IgD-negative memory B cell (primary cell): ENCODE data around the gene PFN2. TPM values are rescaled to one million over a fixed set of nuclear protein-coding genes. Genes with fewer than 3 reads are reported as not detected.
A peak's percentile ranks its signal among the peaks of the same experiment; 100 is the strongest.
"Not testable (repeated sequence)": the region's sequence is repeated elsewhere in the genome, so short reads cannot be mapped to it uniquely, and the experiment has no call there.

ENCODE experiments used
- H3K27ac Mint-ChIP-seq, 3 donors: one replicate each; pipeline ENCODE4 v1.8.0; 2020 to 2022; ENCODE audit warnings: mild to moderate bottlenecking in 3 of 3, mixed read lengths in 3 of 3, moderate library complexity in 1 of 3
- H3K27me3 Mint-ChIP-seq: one replicate; pipeline ENCODE4 v1.8.0; 2021; ENCODE audit warnings: mixed read lengths
- H3K36me3 Mint-ChIP-seq: one replicate; pipeline ENCODE4 v1.8.0; 2020; ENCODE audit warnings: mild to moderate bottlenecking, mixed read lengths
- H3K4me1 Mint-ChIP-seq, 3 donors: one replicate each; pipeline ENCODE4 v1.8.0; 2020 to 2022; ENCODE audit warnings: mixed read lengths in 3 of 3, mild to moderate bottlenecking in 1 of 3
- H3K4me3 Mint-ChIP-seq, 4 donors: one replicate each; pipeline ENCODE4 v1.8.0; 2020 to 2022; ENCODE audit warnings: mild to moderate bottlenecking in 4 of 4, mixed read lengths in 4 of 4, moderate library complexity in 3 of 4
- H3K9me3 Mint-ChIP-seq, 3 donors: one replicate each; pipeline ENCODE4 v1.8.0; 2020 to 2021; ENCODE audit warnings: mixed read lengths in 3 of 3, mild to moderate bottlenecking in 1 of 3
- polyA plus RNA-seq: library from polyadenylated mRNA; unstranded; fragments of 300-500 nt; fragmentation: Illumina TruSeq; gene quantifications from one replicate; pipeline ENCODE4 v1.2.3, GENCODE V29; 2021

PFN2 gene
- polyA plus RNA-seq, 1 donor from 2014 or later: 2.8 TPM

DNA sequence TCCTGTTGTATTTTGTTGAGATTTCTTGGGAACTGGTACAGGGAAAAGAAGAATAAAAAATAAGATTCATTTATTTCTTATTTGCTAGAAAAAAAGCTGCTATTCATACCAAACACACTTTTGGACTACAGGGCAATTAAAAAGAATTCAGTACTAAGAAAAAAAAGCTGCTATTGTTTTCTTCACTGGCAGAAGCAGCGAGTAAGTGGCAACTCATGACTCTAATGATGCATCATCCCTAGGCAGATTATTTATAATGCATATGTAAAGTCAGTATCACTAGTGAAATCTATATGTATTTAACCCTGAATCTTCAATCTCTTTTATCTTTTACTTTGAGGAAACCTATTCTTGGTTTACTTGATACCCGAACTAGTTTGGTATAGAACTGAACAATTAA lies 15.2 kb downstream of the PFN2 start:
- H3K4me1 Mint-ChIP-seq: peaks cover 12 to 17% (median 13%) of the 10 kb centered on the region in 3 donors
- H3K9me3 Mint-ChIP-seq: no peaks in the 10 kb centered on the region
- H3K4me3 Mint-ChIP-seq: no peak overlapping the region
- H3K27ac Mint-ChIP-seq: no peak overlapping the region
- no peaks in the 10 kb centered on the region for H3K27me3 Mint-ChIP-seq
- peaks cover 6% of the 10 kb centered on the region for H3K36me3 Mint-ChIP-seq

DNA sequence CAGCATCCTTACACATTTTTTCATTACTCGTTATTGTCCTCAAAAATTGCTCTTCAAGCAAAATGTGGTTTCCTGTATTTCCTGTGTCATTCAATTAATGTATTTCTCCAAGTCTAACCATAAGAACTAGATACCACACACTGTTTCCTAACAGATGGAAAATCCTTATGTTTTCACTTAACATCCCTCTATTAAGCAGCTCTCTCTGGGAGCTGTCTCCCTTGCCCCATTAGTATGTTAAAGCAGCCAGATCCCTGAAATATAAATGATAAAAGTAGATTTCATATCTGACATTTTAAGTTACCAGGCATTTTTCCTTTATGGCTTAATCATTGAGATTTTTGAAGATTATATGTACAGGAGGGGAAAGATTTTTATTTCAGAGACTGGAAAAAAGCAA lies 15.9 kb downstream of the PFN2 start:
- no peak overlapping the region for H3K4me3 Mint-ChIP-seq
- H3K27me3 Mint-ChIP-seq: no peaks in the 10 kb centered on the region
- peak overlapping the region in 1 of 3 donors; percentile 0 for H3K27ac Mint-ChIP-seq
- peaks cover 10% of the 10 kb centered on the region for H3K36me3 Mint-ChIP-seq
- H3K9me3 Mint-ChIP-seq: no peaks in the 10 kb centered on the region
- H3K4me1 Mint-ChIP-seq: peaks cover 12 to 17% (median 13%) of the 10 kb centered on the region in 3 donors

DNA sequence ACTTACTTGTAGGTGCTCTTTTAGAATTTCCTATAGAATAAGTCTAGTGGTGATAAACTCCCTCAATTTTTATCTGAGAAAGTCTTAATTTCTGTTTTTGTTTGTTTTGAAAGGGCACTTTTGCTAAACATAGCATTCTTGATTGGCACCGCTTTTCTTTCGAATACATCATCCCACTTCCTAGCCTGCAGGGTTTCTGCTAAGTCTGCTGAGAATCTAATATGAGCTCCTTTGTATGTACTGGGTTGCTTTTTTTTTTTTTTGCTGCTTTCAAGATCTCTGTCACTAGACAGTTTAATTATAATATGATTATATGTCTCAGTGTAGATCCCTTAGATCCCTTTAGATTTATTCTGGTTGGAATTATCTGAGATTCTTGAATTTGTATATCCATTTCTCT lies 21.5 kb downstream of the PFN2 start:
- Mint-ChIP-seq H3K4me1 (peaks cover 6 to 20% (median 12%) of the 10 kb centered on the region in 3 donors), H3K36me3 (peaks cover 18% of the 10 kb centered on the region), H3K27ac (no peak overlapping the region)

DNA sequence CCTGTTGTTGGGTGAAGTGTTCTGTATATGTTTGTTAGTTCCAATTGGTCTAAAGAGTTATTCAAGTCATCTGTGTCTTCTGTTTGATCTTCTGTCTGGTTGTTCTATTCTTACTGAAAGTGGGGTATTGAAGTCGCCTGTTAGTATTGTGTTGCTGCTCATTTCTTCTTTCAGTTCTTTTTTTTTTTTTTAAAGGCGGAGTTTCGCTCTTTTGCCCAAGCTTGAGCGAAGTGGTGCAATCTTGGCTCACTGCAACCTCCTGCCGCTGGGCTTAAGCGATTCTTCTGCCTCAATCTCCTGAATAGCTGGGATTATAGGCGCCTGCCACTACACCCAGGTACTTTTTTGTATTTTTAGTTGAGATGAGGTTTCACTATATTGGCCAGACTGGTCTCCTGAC lies 23.5 kb downstream of the PFN2 start:
- Mint-ChIP-seq H3K27ac (no peak overlapping the region), H3K36me3 (peaks cover 25% of the 10 kb centered on the region), H3K4me1 (peaks cover 5 to 18% (median 10%) of the 10 kb centered on the region in 3 donors), H3K4me3 (no peak overlapping the region), H3K9me3 (peaks cover 0 to 3% (median 2%) of the 10 kb centered on the region in 3 donors), H3K27me3 (no peaks in the 10 kb centered on the region)

More for the DNA sequence above, 21.5 kb downstream of the PFN2 start:
- no peaks in the 10 kb centered on the region for H3K27me3 Mint-ChIP-seq
- H3K4me3 Mint-ChIP-seq: no peak overlapping the region
- no peaks in the 10 kb centered on the region for H3K9me3 Mint-ChIP-seq

DNA sequence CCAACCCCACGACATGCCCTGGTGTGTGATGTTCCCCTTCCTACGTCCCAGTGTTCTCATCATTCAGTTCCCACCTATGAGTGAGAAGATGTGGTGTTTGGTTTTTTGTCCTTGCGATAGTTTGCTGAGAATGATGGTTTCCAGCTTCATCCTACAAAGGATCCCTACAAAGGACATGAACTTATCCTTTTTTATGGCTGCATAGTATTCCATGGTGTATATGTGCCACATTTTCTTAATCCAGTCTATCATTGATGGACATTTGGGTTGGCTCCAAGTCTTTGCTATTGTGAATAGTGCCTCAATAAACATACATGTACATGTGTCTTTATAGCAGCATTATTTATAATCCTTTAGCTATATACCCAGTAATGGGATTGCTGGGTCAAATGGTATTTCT lies 26.7 kb downstream of the PFN2 start:
- H3K36me3 Mint-ChIP-seq: peaks cover 18% of the 10 kb centered on the region
- H3K4me1 Mint-ChIP-seq: peaks cover 2 to 22% (median 11%) of the 10 kb centered on the region in 3 donors
- H3K4me3 Mint-ChIP-seq, H3K27ac Mint-ChIP-seq, H3K9me3 Mint-ChIP-seq, H3K27me3 Mint-ChIP-seq: not testable (repeated sequence)

DNA sequence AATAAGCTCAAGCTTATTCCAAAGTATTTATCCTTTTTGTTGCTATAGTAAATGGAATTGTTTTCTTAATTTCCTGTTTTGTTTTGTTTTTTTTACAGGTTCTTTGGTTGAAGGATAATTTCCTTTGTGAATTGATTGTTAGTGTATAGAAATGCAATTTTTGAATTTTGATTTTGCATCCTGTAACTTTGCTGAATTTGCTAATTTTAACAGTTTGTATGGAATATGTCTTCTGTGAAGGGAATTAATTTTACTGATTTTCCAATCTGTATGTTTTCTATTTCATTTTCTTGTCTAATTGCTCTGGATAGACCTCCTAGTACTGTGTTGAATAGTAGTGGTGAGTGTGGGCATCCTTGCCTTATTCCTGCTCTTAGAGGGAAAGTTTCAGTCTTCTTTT lies 28.3 kb downstream of the PFN2 start:
- Mint-ChIP-seq H3K36me3 (peaks cover 19% of the 10 kb centered on the region), H3K27me3 (no peaks in the 10 kb centered on the region), H3K4me1 (peaks cover 0 to 18% (median 11%) of the 10 kb centered on the region in 3 donors), H3K4me3 (no peak overlapping the region), H3K27ac (no peak overlapping the region), H3K9me3 (peaks cover 0 to 6% (median 3%) of the 10 kb centered on the region in 3 donors)

DNA sequence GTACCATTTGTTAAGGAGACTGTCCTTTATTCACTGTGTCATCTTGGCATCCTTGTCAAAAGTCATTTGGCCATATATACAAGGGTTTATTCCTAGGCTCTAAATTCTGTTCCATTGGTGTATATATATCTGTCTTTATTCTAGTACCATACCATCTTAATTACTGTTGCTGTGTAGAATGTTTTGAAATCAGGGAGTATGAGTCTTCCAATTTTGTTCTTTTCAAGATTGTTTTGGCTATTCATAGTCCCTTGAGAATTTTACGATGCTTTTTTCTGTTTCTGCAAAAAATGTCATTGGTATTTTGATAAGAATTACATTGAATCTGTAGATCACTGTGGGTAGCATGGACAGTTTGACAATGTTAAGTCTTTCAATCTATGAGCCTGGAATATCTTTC lies 28.7 kb downstream of the PFN2 start:
- Mint-ChIP-seq H3K27me3 (no peaks in the 10 kb centered on the region), H3K27ac (no peak overlapping the region), H3K36me3 (peaks cover 19% of the 10 kb centered on the region), H3K9me3 (peaks cover 0 to 6% (median 3%) of the 10 kb centered on the region in 3 donors), H3K4me1 (peaks cover 0 to 15% (median 13%) of the 10 kb centered on the region in 3 donors), H3K4me3 (no peak overlapping the region)

DNA sequence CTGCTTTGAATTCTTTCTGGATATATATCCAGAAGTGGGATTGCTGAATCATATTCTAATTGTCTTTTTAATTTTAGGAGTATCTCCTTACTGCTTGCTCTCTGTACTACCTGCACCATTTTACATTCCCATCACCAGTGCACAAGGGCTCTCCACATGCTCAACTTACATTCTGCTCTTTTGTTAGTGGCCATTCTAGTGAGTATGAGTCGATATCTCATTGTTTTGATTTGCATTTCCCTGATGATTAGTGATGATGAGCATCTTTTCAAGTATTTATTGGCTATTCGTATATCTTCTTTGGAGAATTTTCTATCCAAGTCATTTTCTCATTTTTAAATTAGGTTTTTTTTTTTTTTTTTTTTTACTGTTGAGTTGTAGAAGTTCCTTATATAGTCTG lies 29.5 kb downstream of the PFN2 start:
- no peaks in the 10 kb centered on the region for H3K27me3 Mint-ChIP-seq
- no peak overlapping the region for H3K27ac Mint-ChIP-seq

DNA sequence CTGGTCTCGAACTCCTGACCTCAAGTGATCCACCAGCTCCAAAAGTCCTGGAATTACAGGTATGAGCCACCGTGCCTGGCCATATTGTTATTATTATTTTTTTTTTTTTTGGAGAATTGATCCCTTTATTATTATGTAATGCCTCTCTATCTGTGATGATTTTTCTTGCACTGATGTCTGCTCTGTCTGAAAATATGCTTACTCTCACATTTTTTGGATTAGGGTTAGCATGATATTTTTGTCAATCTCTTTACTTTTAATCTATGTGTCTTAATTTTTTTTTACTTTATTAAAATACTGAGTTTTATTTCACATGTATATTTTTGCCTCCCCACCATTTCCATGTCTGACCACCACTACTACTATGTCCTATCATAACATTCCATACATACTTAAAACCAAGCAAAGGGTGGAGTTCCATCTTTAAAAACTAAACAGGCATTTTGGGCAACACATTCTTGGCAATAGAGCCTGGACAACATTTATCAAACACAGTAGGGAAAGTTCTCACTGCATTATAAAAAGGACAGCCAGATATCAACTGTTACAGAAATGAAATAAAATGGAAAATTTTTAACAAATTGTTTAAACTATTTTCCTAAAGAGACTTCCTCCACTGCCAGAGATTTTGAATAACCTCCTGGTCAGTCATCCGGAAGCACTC lies 32.2 kb downstream of the PFN2 start:
- Mint-ChIP-seq H3K27ac (peak overlapping the region in 1 of 3 donors; percentile 23), H3K4me1 (peaks cover 13 to 14% (median 14%) of the 10 kb centered on the region in 3 donors), H3K36me3 (peaks cover 15% of the 10 kb centered on the region)
- H3K27me3 Mint-ChIP-seq, H3K4me3 Mint-ChIP-seq, H3K9me3 Mint-ChIP-seq: not testable (repeated sequence)

More for the DNA sequence above, 29.5 kb downstream of the PFN2 start:
- Mint-ChIP-seq H3K36me3 (peaks cover 17% of the 10 kb centered on the region), H3K9me3 (peaks cover 0 to 6% (median 3%) of the 10 kb centered on the region in 3 donors), H3K4me1 (peaks cover 5 to 13% (median 11%) of the 10 kb centered on the region in 3 donors), H3K4me3 (no peak overlapping the region)

DNA sequence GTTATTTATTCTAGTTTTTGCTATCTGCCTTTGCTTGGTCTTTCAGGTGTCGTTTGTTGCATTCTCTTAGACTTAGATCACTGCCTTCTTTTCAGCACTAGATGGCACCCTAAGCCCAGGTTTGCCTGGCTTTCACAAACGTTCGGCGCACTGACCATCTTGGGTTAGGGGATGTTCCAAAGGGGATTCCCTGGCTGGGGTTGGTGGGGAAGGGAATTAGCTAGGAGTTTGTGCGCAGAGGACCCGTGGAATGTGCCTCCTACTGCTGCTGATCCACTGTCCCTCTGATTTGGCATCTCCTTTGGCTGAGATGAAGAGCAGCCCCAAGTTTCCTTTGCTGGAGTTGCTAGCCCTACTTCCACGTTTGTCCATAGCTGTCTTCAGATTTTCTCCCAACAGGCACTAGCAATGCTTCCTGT lies 33.9 kb downstream of the PFN2 start:
- H3K9me3 Mint-ChIP-seq: peaks cover 2 to 7% (median 3%) of the 10 kb centered on the region in 3 donors
- H3K27me3 Mint-ChIP-seq: no peaks in the 10 kb centered on the region
- no peak overlapping the region for H3K4me3 Mint-ChIP-seq
- H3K27ac Mint-ChIP-seq: no peak overlapping the region
- peaks cover 11 to 16% (median 13%) of the 10 kb centered on the region in 3 donors for H3K4me1 Mint-ChIP-seq
- H3K36me3 Mint-ChIP-seq: peaks cover 14% of the 10 kb centered on the region

DNA sequence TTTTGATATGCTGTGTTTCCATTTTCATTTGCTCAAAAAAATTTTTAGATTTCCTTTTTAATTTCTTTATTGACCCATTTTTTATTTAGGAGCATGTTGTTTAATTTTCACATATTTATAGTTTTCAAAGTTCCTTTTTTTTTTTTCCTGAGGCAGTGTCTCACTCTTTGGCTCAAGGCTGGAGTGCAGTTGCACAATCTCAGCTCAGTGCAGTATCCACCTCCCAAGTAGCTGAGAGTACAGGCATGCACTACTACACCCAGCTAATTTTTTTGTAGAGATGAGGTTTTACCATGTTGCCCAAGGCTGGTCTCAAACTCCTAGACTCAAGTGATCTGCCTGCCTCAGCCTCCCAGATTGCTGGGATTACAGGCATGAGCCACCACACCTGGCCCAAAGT lies 36.2 kb downstream of the PFN2 start:
- H3K4me1 Mint-ChIP-seq: peaks cover 11 to 16% (median 15%) of the 10 kb centered on the region in 3 donors
- peaks cover 21% of the 10 kb centered on the region for H3K36me3 Mint-ChIP-seq
- H3K27ac Mint-ChIP-seq: no peak overlapping the region
- no peak overlapping the region for H3K4me3 Mint-ChIP-seq
- peaks cover 2 to 11% (median 3%) of the 10 kb centered on the region in 3 donors for H3K9me3 Mint-ChIP-seq
- no peaks in the 10 kb centered on the region for H3K27me3 Mint-ChIP-seq

DNA sequence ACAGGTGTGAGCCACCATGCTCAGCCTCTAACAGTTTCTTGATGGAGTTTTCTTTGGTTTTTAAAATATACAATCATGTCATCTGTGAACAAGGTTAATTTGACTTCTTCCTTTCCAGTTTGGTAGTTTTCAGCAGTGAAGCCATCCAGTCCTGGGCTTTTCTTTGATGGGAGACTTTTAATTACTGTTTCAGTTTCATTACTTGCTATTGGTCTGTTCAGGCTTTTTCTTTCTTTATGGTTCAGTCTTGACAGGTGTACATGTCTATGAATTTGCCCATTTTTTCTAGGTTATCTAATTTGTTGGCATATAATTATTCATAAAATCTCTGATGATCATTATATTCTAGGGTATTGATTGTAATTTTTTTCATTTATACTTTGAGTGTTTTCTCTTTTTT lies 36.8 kb downstream of the PFN2 start:
- Mint-ChIP-seq H3K4me3 (no peak overlapping the region), H3K27ac (no peak overlapping the region), H3K36me3 (peaks cover 22% of the 10 kb centered on the region), H3K27me3 (no peaks in the 10 kb centered on the region), H3K9me3 (peaks cover 2 to 11% (median 3%) of the 10 kb centered on the region in 3 donors), H3K4me1 (peaks cover 11 to 16% (median 13%) of the 10 kb centered on the region in 3 donors)

DNA sequence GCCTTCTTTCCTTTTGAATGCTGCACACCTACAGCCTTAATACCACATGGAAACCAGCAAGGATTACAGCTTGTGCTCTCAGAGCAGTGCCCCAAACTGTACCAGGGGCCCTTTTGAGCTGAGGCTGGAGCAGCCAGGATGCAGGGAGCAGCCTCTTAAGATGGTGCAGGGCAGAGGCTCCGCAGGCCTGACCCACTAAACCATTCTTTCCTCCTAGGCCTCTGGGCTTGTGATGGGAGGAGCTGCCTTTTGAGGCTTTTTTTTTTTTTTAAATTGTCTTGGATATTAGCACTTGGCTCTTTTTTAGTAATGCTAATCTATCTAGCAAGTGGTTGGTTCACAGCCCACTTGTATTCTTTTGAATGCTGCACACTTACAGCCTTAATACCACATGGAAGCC lies 37.7 kb downstream of the PFN2 start:
- Mint-ChIP-seq H3K27me3 (no peaks in the 10 kb centered on the region), H3K9me3 (peaks cover 2 to 11% (median 3%) of the 10 kb centered on the region in 3 donors), H3K27ac (no peak overlapping the region), H3K4me3 (no peak overlapping the region), H3K4me1 (peaks cover 11 to 16% (median 13%) of the 10 kb centered on the region in 3 donors), H3K36me3 (peaks cover 26% of the 10 kb centered on the region)

DNA sequence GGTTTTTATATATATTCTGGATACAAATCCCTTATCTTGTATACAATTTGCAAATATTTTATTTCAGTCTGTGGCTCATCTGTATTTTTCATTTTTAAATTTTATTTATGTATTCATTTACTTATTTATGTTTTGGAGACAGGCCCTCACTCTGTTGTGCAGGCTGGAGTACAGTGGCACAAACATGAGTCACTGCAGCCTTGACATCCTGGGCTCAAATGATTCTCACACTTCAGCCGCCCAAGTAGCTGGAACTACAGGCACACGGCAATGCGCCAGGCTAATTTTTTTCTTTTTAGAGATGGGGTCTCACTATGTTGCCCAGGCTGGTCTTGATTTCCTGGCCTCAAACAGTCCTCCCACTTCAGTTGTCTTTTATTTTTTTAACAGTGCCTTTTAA lies 50.6 kb downstream of the PFN2 start:
- Mint-ChIP-seq H3K9me3 (no peaks in the 10 kb centered on the region), H3K27ac (no peak overlapping the region), H3K4me3 (no peak overlapping the region), H3K27me3 (no peaks in the 10 kb centered on the region), H3K36me3 (peaks cover 14% of the 10 kb centered on the region), H3K4me1 (peaks cover 0 to 4% (median 4%) of the 10 kb centered on the region in 3 donors)

DNA sequence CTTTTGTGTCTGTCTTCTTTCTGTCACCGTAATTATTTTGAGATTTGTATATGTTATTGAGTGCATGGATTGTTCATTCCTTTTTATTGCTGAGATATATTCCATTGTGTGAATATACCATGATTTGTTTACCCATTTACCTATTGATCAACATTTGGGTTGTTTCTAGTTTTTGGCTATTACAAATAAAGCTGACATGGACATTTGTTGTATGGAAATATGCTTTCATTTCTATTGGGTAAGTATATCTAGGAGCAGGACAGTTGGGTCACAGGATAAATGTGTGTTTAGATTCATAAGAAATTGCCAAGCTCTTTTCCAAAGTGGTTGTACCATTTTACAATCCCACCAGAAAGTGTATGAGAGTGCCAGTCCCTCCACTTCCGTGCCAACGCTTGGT lies 51.2 kb downstream of the PFN2 start:
- Mint-ChIP-seq H3K9me3 (no peaks in the 10 kb centered on the region), H3K4me3 (no peak overlapping the region), H3K4me1 (peaks cover 0 to 4% (median 4%) of the 10 kb centered on the region in 3 donors), H3K36me3 (peaks cover 14% of the 10 kb centered on the region), H3K27me3 (no peaks in the 10 kb centered on the region), H3K27ac (no peak overlapping the region)

DNA sequence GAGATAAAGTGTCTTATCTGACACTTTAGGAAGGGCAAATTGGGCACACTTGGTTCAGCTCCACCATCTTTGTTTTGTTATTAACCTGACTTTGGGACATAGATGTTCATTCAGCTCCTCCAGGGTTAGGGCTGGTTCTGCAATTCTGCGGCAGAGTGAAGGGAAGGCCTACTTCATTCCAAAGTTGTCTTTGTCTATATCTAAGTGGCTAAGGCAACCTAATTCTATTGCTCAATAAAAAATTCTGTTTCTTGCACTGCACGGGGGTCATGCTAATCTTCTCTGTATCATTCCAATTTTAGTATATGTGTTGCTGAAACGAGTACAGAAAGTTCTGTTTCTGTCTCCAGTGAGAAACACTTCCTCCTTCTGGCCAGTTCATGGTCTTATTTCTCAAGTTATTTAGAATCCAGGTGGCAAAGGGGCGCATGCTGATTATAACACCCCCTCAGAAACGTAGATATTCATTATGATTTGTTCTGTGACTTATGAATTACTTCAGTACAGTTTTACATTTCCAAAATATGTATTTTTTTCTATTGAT lies 53.5 kb downstream of the PFN2 start:
- H3K36me3 Mint-ChIP-seq: peaks cover 21% of the 10 kb centered on the region
- no peak overlapping the region for H3K4me3 Mint-ChIP-seq
- peak overlapping the region in 1 of 3 donors; percentile 24 for H3K27ac Mint-ChIP-seq
- no peaks in the 10 kb centered on the region for H3K9me3 Mint-ChIP-seq
- no peaks in the 10 kb centered on the region for H3K27me3 Mint-ChIP-seq
- H3K4me1 Mint-ChIP-seq: peaks cover 0 to 4% (median 4%) of the 10 kb centered on the region in 3 donors
